GM19468 (cell line): ENCODE data around the gene C11orf52.
"Not testable (repeated sequence)": the region's sequence is repeated elsewhere in the genome, so short reads cannot be mapped to it uniquely, and the experiment has no call there.

Source experiments
- ATAC-seq: cut with Tn5 transposase; IDR thresholded peaks from one replicate; pipeline ENCODE4 v1.9.1; 2021; ENCODE audit warnings: mild to moderate bottlenecking, moderate library complexity, moderate number of reproducible peaks; ENCODE audit not compliant: unreplicated experiment; ENCODE audit errors: extremely low read depth

Gene C11orf52, protein sequence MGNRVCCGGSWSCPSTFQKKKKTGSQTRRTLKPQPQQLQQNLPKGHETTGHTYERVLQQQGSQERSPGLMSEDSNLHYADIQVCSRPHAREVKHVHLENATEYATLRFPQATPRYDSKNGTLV

DNA sequence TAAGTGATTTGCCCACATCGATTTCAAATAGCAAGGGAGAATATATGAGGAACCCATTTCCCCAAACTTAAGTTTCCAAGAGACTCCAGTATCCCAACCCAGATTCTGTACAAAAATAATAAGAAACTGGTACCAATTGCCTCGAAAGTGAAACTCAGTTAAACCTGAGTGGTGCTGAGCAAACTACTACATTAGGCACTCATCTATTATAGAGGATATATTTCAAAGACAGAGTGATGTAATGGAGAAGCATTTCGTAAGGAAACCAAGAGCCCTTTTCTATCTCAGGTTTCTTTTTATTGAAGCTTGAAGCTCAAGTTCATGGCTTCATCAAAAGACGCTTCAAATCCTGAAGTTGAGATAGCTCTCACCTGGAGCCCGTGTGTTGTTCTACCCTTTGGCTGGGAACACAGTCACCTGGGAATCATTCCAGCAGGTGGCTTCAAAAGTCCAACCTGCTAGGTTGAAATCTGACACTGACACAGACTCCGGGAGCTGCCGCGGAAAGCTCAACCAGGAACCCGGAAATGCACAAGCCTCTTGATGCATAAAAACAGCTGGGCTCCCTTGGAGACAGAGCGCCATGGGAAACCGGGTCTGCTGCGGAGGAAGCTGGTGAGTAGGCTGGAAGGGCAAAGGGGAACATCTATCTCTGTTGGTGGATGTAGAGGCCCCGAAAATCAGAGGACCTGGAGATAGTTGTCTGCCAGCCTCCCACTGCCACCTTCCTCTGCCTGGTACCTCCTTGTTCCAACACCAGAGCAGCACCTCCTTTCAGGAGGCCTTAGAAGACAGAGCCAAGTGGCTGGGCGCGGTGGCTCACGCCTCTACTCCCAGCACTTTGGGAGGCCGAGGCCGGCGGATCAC, at the start of gene C11orf52:
C11orf52 (plus strand) TSS at position 524 of the 867 bp plus-strand sequence; CDS start at position 584, 60 bp downstream.
- ATAC-seq = no peak

DNA sequence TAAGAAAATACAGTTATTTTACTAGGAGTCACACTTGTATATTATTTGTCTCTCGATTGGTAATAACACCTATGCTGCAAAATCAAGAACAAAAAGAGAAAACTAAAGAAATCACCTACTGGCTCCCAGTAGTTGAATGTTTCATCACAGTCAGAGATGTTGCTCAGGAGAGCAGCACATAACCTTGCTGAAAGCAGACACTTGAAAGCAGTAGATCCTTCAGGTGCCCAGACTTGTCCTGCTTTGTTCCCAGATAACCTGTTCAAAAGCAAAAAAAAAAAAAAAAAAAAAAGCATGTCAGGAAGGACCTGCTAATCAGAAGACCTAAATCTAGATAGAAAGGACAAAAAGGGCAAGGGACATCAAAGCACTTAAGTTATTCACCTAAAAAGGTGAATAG, 48.6 kb upstream of the C11orf52 start:
- ATAC-seq = no peak

DNA sequence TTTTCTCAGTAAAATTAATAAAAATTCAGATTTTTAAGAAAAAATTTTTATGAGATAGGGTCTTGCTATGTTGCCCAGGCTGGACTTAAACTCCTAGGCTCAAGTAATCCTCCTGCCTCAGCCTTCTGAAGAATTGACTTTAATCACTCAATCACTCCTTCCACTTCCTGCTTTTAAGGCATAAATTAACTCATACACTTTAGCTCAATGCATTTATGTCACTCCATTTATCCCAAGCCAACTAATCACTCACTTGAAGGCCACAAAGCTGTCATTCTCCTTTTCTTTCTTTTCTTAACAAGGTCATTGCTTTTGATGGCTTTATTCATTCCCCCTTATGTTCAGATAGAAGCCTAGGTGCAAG, 48.2 kb upstream of the C11orf52 start:
- no peak for ATAC-seq

DNA sequence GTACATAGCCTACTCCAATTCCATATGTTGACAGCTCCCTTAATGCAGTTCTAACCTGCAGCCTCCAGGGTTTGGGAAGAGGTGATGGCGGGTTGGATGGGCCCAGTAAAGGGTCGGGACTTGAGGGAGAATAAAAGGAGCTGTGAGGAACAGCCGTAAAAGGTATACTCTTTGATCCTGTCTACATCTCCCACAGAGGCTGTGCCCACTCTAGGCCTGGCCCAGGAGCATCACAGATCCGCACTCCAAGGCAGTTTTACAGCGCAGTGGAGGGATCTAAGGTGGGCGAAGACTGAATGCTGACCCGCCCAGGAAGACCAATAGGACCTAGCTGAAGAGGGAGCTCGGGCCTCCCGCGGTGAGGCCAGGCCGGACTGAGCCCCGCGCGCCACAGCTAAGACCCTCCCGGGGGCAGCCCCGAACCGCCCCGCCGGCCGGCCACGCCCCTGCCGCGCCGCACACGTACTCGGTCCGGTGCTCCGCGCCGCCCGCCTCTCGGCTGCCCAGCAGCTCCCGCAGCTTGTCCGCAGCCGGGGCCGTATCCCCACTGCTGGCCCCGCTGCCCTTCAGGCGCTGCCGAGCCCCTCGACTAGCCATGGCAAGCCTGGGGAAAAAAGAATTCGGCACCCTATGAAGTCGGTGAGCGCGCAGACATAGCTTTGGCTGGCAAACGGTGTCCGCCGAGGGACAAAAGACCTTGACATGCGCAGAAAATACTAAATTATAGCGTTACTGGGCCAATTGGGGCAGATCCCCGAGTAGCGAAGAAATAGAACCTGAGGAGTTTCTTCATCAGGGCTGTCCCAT, 47.6 kb upstream of the C11orf52 start, which contains the start of gene ALG9:
ALG9 (minus strand) TSS at position 696 of the 807 bp plus-strand sequence; CDS start at position 597, 99 bp downstream.
- ATAC-seq = peak; percentile 51

DNA sequence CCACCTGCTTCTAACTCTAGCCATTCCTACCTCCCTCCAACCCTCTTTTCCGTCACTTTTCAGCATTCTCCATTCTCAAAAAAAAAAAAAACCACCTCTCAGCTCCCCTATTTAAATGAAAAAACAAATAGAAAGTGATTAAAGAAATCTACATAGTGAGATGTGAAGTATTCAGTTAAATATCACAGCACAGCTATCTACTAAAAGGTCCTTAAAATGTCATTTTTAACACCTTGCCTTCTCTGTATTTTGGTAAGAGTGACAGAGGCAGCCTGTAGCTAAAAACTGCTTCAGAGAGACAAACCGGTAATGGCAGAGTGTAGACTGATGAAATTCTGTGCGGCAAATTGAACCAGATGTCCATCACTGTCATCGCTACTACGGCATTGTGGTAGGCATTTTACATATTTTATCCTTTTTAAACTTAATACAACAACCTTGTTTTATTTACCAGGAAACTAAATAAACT, 47.0 kb upstream of the C11orf52 start:
- ATAC-seq = no peak

DNA sequence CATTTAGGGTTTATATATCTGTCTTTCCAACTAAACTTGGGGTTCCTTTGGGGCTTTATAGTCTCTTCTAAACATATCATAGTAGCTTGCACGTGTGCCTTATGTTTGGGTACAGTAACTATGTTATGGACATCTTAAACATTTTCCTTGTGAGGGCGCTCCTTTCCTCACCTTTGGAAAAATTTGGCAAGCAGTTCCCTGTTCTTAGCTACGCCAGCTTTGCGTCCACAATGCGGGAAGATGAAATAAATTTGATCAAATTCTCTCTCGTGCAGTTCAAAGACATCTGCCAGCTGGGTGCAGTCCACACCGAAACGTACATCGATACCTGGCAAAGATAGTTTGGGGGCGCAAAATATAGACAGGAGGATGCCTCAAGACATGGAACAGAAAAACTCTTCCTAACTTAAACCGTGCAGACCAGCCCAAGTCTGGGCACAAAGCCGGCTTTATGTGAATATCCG, 40.3 kb upstream of the C11orf52 start:
- ATAC-seq = no peak

DNA sequence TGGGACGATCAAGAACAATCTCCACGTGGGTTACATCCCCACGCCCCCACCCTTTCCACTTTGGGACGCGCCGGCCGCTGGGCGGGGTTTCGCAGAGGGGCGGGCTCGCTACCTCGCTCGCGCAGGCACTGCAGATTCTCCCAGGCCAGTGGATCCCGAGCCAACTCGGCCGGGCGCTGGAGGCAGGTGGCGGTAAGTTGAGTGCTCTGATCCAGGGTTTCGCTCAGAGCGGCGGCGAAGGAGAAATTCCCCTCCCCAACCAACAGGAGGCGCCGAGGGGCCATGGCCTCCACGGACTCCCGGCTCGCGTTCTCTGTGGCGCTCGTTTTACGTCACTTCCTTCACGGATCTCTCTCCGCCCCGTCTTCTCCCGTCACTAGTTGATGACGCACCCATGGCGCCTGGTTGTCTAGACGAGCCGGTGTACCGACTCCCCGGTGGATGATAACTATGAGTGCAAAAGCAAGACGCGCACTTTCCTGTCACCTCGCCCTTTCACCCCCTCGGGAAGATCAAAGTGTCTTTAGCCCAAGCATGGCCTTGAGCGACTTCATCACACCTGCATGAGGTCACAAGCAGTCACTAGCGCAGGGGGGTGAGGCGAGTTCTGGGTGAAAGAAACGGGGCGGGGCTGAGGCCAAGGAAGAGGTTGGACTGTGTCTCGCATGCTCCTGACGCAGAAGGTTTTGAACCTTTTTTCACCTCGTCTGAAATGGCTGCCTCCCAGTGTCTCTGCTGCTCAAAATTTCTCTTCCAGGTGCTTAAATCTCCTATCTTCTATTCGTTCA, 39.7 kb upstream of the C11orf52 start, which contains the start of the genes CFAP68 and FDXACB1:
CFAP68 (plus strand) TSS at position 693 of the 788 bp plus-strand sequence; CDS start at position 713, 20 bp downstream.
FDXACB1 (minus strand) TSS at position 317 of the 788 bp plus-strand sequence; CDS start at position 284, 33 bp downstream.
- peak; percentile 45 for ATAC-seq

DNA sequence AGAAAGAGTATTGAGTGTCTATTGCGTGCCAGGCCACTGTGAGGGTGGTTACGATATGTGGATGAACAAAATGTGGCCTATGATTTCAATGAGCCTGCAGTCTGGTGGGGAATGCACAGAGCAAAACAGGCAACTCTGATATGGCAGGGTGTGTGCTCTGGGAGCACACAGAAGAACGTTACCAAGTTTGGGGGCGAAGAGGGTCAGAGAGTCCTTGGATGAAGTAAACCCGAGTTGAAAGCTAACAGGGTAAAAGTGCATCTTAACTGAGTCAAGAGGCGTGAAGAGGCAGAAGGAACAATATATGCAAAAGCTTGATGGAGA, 39.1 kb upstream of the C11orf52 start:
- no peak for ATAC-seq

DNA sequence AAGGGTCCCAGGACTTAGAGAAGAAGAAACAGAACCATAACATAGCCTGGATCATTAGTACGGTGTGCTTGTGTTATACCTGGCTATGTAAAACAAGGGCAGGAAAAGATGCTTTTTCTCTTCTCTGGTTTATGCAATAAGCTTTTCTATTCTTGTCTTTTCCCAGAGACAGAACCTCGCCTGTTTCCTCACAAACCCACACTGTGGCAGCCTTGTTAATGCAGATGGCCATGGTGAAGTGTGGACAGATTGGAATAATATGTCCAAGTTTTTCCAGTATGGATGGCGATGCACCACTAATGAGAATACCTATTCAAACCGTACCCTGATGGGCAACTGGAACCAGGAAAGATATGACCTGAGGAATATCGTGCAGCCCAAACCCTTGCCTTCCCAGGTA, 36.5 kb upstream of the C11orf52 start:
- ATAC-seq = no peak

DNA sequence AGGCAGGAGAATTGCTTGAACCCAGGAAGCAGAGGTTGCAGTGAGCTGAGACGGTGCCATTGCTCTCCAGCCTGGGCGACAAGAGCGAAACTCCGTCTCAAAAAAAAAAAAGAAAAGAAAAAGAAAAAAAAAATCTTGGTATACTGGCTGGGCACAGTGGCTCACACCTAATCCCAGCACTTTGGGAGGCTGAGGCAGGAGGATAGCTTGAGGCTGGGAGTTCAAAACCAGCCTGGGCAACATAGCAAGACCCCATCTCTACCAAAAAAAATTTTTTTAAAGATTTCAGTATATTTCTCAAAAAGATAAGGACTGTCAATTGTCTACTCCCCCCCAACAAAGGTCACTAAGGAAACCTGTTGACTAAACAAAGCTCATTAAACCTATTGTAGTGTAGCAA, 33.7 kb upstream of the C11orf52 start:
- ATAC-seq = not testable (repeated sequence)

DNA sequence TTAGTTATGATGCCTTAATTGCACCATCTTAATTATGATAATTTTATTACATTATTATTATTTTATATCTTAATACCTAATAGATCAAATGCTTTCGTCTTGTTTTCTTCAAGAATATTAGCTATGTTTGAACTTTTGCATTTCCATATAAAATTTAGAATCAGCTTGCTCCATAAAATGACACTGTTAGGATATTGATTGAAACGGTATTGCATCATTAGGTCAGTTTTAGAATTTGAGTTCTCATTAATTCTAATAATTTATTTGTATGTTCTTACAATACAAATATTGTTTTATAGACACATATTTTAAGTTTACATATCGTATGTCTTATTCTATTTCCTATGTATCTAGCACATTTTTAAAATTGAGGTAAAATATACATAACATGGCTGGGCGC, 32.7 kb upstream of the C11orf52 start:
- ATAC-seq = no peak

DNA sequence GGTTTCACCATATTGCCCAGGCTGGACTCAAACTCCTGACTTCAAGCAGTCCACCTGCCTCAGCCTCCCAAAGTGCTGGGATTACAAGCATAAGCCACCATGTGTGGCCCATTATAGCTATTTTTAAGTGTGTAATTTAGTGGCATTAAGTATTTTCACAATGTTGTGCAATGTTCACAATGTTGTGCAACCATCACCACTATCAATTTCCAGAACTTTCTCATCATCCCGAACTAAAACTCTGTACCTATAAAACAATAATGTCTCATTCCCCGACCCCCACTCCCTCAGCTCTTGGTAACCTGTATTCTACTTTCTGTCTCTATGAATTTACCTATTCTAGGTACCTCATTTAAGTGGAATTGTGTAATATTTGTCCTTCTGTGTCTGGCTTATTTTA, 31.9 kb upstream of the C11orf52 start:
- no peak for ATAC-seq

DNA sequence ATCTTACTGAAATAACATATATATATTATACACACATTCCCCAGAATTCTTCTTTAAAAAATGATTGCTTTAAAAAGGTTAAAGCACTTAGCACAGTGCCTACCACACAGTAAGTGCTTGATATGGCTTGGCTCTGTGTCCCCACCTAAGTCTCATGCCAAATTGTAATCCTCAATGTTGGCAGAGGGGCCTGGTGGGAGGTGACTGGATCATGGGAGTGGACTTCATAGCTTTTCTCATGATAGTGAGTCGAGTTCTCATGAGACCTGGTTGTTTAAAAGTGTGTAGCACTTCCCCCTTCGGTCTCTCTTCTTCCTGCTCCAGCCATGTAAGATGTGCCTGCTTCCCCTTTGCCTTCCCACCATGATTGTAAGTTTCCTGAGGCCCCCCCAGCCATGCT, 13.3 kb upstream of the C11orf52 start:
- no peak for ATAC-seq

DNA sequence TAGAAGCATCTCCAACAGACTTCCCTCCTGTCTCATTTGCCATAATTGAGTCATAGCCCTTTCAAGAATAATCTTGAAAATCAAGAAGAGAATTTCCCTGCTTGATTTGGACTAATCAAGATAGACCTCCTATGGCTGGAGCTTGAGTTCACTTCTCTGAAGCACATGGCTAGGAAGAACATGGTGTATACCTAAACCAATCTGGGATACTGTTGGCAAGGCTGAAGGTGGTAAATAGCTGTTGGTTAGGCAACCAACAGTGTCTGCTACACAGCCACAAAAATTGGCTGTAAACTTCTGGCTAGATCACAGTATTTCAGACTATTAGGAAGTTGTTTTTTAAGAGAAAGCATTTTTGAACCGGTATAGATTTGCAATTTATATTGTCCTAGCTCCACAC, 12.0 kb upstream of the C11orf52 start:
- no peak for ATAC-seq

DNA sequence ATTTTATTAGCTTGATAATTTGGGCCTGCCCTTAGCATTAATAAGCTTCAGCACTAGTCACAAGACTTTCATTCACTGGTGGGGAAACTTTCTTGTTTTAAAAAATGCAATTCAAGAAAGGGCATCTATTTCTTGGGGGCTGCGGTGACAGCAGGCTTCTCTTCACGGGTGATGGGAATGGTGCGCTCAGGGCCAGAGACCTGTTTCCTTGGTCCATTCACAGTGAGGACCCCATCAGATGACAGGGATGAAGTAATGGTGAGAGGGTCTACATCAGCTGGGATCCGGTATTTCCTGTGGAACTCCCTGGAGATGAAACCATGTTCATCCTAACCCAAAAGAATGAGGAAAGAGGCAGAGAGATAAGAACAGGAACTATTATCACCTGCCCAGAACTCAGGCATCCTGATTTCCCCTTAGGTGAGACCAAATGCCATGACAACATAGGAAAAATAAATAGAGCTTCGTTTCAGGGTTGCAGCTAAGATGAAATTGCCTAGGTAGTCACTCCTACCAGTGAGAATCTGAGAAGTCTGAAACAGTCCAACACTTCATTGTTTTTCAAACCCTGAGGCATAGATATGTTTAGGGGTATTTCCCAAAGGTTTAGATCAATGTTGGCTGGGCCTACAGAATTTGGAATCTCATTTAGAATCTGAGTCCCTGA, 9.9 kb upstream of the C11orf52 start:
- no peak for ATAC-seq

DNA sequence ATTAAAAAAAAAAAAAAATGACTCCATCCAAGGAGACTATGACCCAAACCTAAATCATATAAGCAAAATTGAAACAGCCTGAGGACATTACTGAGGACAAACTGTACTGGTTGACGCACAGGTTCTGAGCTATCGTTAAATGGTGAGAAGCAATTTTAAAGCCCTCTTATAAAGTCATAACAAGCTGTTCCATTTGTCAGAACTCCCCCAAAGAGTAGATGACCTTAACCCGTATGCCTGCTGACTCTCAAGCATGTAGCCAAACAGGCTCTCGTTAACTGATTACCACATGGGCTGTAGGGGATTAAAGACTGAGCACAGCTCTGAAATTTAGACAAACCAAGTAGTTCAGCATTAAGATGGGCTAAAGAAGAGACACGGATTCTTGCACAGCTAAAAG, 9.3 kb upstream of the C11orf52 start:
- ATAC-seq = no peak

DNA sequence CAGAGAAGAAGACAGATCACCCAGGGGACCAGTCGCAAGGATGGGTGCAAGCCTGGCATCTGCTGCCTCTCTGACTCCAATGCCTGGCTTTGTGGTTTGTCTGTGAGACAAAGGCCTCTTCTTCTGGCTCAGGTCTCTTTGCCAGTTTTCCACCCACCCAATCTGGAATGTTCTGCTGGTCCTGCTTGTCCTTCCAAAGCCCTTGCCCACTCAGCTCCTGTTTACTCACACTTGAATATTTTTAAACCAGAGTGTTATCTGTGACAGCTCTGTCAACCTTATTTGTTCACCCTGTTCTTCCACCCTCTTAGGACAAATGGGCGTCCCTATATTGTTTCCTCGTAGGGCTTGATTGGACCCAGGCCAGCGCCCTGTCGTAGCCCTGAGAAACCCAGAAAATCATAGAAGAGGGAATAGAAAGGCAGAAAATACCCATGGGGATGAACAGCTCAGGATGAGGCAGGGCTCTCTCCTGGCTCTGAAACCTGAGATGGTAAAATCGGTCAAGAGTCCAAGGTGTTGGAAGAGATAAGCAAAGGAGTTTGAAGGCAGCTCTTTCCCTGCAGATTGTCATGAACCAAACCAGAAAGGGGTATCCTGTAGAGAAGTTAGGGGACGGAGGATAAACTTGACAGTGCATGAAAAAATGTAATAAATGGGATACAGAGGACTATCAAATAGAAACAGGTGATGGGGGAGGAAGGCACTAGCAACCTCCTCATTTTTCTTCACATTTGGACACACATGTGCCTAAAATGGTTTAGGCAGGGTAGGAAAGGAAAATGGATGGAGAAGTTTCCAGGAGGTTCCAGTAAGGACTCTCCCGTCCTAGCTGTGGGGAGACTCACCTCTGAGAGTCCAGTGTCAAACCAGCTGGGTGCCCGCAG, 7.8 kb upstream of the C11orf52 start:
- ATAC-seq = no peak
